GM12878 (cell line): ENCODE measurements around the gene SMIM38. TPM values are rescaled to one million over a fixed set of nuclear protein-coding genes. Genes with fewer than 3 reads are reported as not detected.

Source experiments
- ATAC-seq: fragments of 200-7000 bp; cut with Tn5 transposase; 3 replicates; pipeline ENCODE4 v1.9.1; 2020; ENCODE audit warnings: mild to moderate bottlenecking, moderate library complexity
- BruUV-seq: library from RNA; stranded (reverse); fragments of 400-500 nt; replicated peaks from 2 replicates; lab custom pipeline; 2021; lab: Mats Ljungman, UMichigan
- CTCF ChIA-PET: fragments of 300-600 bp; sonication (Branson Sonifier 250); formaldehyde crosslinking; extraction: SDS; loops from one replicate; lab custom pipeline; 2021; ENCODE audit warnings: inconsistent platforms; lab: Yijun Ruan, JAX
- POLR2A ChIA-PET: fragments of 350-600 bp; formaldehyde crosslinking; extraction: SDS; loops from one replicate; lab custom pipeline; 2021; ENCODE audit warnings: inconsistent platforms; lab: Charles Lee
- RAD21 ChIA-PET: fragments of 300-600 bp; sonication (Branson Sonifier 250); formaldehyde crosslinking; loops from one replicate; lab custom pipeline; 2023; ENCODE audit warnings: antibody characterized with exemption; ENCODE audit not compliant: unreplicated experiment; lab: Charles Lee
- SMC1A ChIA-PET: fragments of 300-600 bp; sonication (Branson Sonifier 250); formaldehyde crosslinking; loops from one replicate; lab custom pipeline; 2023; ENCODE audit not compliant: unreplicated experiment, uncharacterized antibody; lab: Charles Lee
- DNase-seq: peaks from one replicate; pipeline ENCODE4 v3.0.0-alpha.2; 2011; ENCODE audit warnings: low read depth, low spot score
- FAIRE-seq: peaks from 3 replicates; lab custom pipeline; 2011; peaks lifted over from hg19 to GRCh38; lab: Jason Lieb, UNC
- H2AFZ ChIP-seq: 2 replicates; pipeline ENCODE4 v1.6.0; 2011; ENCODE audit warnings: low read depth, low read length, control low read depth; ENCODE audit not compliant: control insufficient read depth
- H3K27ac ChIP-seq: 2 replicates; pipeline ENCODE4 v1.5.1; 2011; ENCODE audit warnings: control low read depth; ENCODE audit not compliant: control insufficient read depth, insufficient read depth
- H3K27me3 ChIP-seq, 2 experiments: replicated peaks in 1 of 2; 2 replicates each; pipeline versions ENCODE4 v1.6.0 to v1.6.1; 2011; ENCODE audit warnings: low read length in 1 of 2; ENCODE audit not compliant: control insufficient read depth in 2 of 2, insufficient read depth in 2 of 2
- H3K36me3 ChIP-seq, 2 experiments: 2 replicates each; pipeline ENCODE4 v1.5.1; 2011; ENCODE audit warnings: low read length in 1 of 2; ENCODE audit not compliant: control insufficient read depth in 2 of 2, insufficient read depth in 2 of 2
- H3K4me1 ChIP-seq: 2 replicates; pipeline ENCODE4 v1.6.1; 2011; ENCODE audit warnings: mild to moderate bottlenecking, low read length, moderate library complexity, mixed read lengths; ENCODE audit not compliant: control insufficient read depth, insufficient read depth
- H3K4me2 ChIP-seq: 2 replicates; pipeline ENCODE4 v1.6.0; 2011; ENCODE audit warnings: control low read depth; ENCODE audit not compliant: control insufficient read depth, insufficient read depth
- H3K4me3 ChIP-seq: fragments of 200-600 bp; sonication (generic); 2 replicates; pipeline ENCODE4 v1.5.1; 2016
- H3K79me2 ChIP-seq: 2 replicates; pipeline ENCODE4 v1.6.0; 2011; ENCODE audit warnings: low read length; ENCODE audit not compliant: control insufficient read depth, insufficient read depth
- H3K9ac ChIP-seq: 2 replicates; pipeline ENCODE4 v1.8.0; 2011; ENCODE audit warnings: low read length, control low read depth, mixed read lengths; ENCODE audit not compliant: control insufficient read depth, insufficient read depth
- H3K9me3 ChIP-seq: replicated peaks from 3 replicates; pipeline ENCODE4 v1.5.1; 2011; ENCODE audit warnings: mild to moderate bottlenecking, low read length; ENCODE audit not compliant: control insufficient read depth, insufficient read depth
- H4K20me1 ChIP-seq: 2 replicates; pipeline ENCODE4 v1.6.0; 2011; ENCODE audit not compliant: control insufficient read depth, insufficient read depth
- CREB1 ChIP-seq: IDR thresholded peaks from 2 replicates; pipeline ENCODE4 v1.6.1; 2012; ENCODE audit warnings: low read depth, mild to moderate bottlenecking, inconsistent platforms
- CUX1 ChIP-seq: IDR thresholded peaks from 2 replicates; pipeline ENCODE4 v1.6.1; 2012; ENCODE audit warnings: improper control_type of control experiment, low read depth, low read length; ENCODE audit not compliant: insufficient replicate concordance
- DPF2 ChIP-seq: fragments of 450-650 bp; IDR thresholded peaks from 2 replicates; pipeline ENCODE4 v1.6.1; 2017; ENCODE audit warnings: mild to moderate bottlenecking
- HDGF ChIP-seq: fragments of 450-650 bp; IDR thresholded peaks from 2 replicates; pipeline ENCODE4 v1.6.1; 2016; ENCODE audit warnings: antibody characterized with exemption
- JUNB ChIP-seq: IDR thresholded peaks from 2 replicates; pipeline ENCODE4 v1.6.1; 2016; ENCODE audit warnings: antibody characterized with exemption, mild to moderate bottlenecking
- JUND ChIP-seq: IDR thresholded peaks from 2 replicates; pipeline ENCODE4 v1.6.1; 2012; ENCODE audit warnings: low read depth, mild to moderate bottlenecking, low read length, improper control_type of control experiment, moderate library complexity
- PAX5 ChIP-seq: IDR thresholded peaks from 2 replicates; pipeline ENCODE4 v1.6.1; 2011; ENCODE audit warnings: low read depth, low read length, borderline replicate concordance
- SREBF2 ChIP-seq: IDR thresholded peaks from 2 replicates; pipeline ENCODE4 v1.6.1; 2012; ENCODE audit warnings: mild to moderate bottlenecking, low read length
- ZNF274 ChIP-seq: IDR thresholded peaks from one replicate; pipeline ENCODE4 v1.8.0; 2011; ENCODE audit not compliant: insufficient read length, insufficient read depth
- WGBS: methylation state at CpG from one replicate; pipeline ENCODE4 v1.1.6; 2016; ENCODE audit warnings: low lambda C conversion rate; ENCODE audit not compliant: insufficient replicate concordance, insufficient coverage; ENCODE audit errors: missing lambda C conversion rate; 5-methylcytosine and 5-hydroxymethylcytosine counted together
- in situ Hi-C: fragments of 300-500 bp; cut with MboI; formaldehyde crosslinking; loops from 9 replicates; pipeline ENCODE4 v1.14.3; 2018; ENCODE audit warnings: mixed read lengths
- intact Hi-C: fragments of 100-400 bp; cut with micrococcal nuclease; formaldehyde crosslinking; loops from one replicate; pipeline ENCODE4 v1.14.2; 2022; ENCODE audit not compliant: unreplicated experiment
- polyA plus RNA-seq, 11 experiments: library from polyadenylated mRNA; depleted of rRNA in 4 of 11; unstranded in 6 of 11; stranded (reverse) in 5 of 11; fragments of >200 nt; fragmentation: Nextera tagmentation in 4 of 11; fragmentation: Illumina TruSeq in 1 of 11; extraction: Ambion mirVana in 4 of 11; extraction: Trizol in 1 of 11; gene quantifications; 1 replicate in 1 of 11; 2 replicates in 10 of 11; pipeline versions ENCODE4 v1.2.1 to v1.2.3, GENCODE V29; 2011 to 2016; ENCODE audit warnings: inconsistent platforms in 2 of 11, missing spikeins in 2 of 11, low read depth in 1 of 11
- total RNA-seq, 4 experiments: library from RNA; depleted of rRNA in 3 of 4; stranded (reverse); fragments of >200 nt in 3 of 4; fragmentation: Illumina TruSeq in 1 of 4; extraction: Trizol in 1 of 4; gene quantifications; 2 replicates each; pipeline versions ENCODE4 v1.2.1 to v1.2.3, GENCODE V29; 2013 to 2021
- TF ChIP-seq, protein P1 (sequence below): fragments of 450-650 bp; IDR thresholded peaks from 2 replicates; pipeline ENCODE4 v1.6.1; 2017; ENCODE audit warnings: mild to moderate bottlenecking, moderate library complexity
- TF ChIP-seq, protein P2 (sequence below): IDR thresholded peaks from 2 replicates; pipeline ENCODE4 v1.6.1; 2012; ENCODE audit warnings: low read depth, low read length, improper control_type of control experiment

SMIM38 gene
- total and polyA plus RNA-seq, 10 of the 15 experiments (the other 5 are each of a cell fraction or from before 2014, with no cell fraction given) = 0.15 to 5.0 (median 2.1) TPM; not detected in 1

- peaks cover 6% of the 10 kb centered on the region for H3K9me3 ChIP-seq
- RAD21 ChIA-PET = interaction anchor here (1.1 to 3.0 kb wide), 5 partner anchors 10 to 131 kb away, joined by 3 to 27 read pairs (median 6); partner anchors contain the start of gene SMIM38
- peak overlapping the region; percentile 92 for H3K4me2 ChIP-seq
- peak overlapping the region; percentile 83 for H3K27ac ChIP-seq
- intact Hi-C loops = loop anchor here (2.0 to 5.0 kb wide), 2 partner anchors 59 to 130 kb away; no protein-coding TSS in a partner anchor
- H3K79me2 ChIP-seq = no peaks in the 10 kb centered on the region
- H2AFZ ChIP-seq = peak overlapping the region; percentile 66
- H3K9ac ChIP-seq = peak overlapping the region; percentile 71
- no peaks in the 10 kb centered on the region for H4K20me1 ChIP-seq
- peak; percentile 95 for ATAC-seq
- in situ Hi-C loops = no loop called here
- 8% methylated on average over 21 of the region's 21 CpGs for WGBS
- no TSS peak for BruUV-seq
- H3K27me3 ChIP-seq = no peaks in the 10 kb centered on the region
- DNase-seq = peak; percentile 75
- POLR2A ChIA-PET = interaction anchor here (1.0 to 3.3 kb wide), 5 partner anchors 10 to 132 kb away, joined by 3 to 32 read pairs (median 4); partner anchors contain the start of gene SMIM38
- CTCF ChIA-PET = interaction anchor here (0.6 to 2.9 kb wide), 3 partner anchors 11 to 131 kb away, joined by 3 to 11 read pairs (median 3); partner anchors contain the start of gene SMIM38
- H3K4me1 ChIP-seq = peaks cover 21% of the 10 kb centered on the region
- FAIRE-seq = peak; percentile 92
- SMC1A ChIA-PET = interaction anchor here (0.7 to 3.3 kb wide), 10 partner anchors 9 to 504 kb away, joined by 3 to 35 read pairs (median 6); partner anchors contain the start of gene SMIM38
- H3K36me3 ChIP-seq = no peaks in the 10 kb centered on the region
- peak overlapping the region; percentile 49; the same call in 1 of the 2 replicates for H3K4me3 ChIP-seq
- TF ChIP-seq, protein P1, sequence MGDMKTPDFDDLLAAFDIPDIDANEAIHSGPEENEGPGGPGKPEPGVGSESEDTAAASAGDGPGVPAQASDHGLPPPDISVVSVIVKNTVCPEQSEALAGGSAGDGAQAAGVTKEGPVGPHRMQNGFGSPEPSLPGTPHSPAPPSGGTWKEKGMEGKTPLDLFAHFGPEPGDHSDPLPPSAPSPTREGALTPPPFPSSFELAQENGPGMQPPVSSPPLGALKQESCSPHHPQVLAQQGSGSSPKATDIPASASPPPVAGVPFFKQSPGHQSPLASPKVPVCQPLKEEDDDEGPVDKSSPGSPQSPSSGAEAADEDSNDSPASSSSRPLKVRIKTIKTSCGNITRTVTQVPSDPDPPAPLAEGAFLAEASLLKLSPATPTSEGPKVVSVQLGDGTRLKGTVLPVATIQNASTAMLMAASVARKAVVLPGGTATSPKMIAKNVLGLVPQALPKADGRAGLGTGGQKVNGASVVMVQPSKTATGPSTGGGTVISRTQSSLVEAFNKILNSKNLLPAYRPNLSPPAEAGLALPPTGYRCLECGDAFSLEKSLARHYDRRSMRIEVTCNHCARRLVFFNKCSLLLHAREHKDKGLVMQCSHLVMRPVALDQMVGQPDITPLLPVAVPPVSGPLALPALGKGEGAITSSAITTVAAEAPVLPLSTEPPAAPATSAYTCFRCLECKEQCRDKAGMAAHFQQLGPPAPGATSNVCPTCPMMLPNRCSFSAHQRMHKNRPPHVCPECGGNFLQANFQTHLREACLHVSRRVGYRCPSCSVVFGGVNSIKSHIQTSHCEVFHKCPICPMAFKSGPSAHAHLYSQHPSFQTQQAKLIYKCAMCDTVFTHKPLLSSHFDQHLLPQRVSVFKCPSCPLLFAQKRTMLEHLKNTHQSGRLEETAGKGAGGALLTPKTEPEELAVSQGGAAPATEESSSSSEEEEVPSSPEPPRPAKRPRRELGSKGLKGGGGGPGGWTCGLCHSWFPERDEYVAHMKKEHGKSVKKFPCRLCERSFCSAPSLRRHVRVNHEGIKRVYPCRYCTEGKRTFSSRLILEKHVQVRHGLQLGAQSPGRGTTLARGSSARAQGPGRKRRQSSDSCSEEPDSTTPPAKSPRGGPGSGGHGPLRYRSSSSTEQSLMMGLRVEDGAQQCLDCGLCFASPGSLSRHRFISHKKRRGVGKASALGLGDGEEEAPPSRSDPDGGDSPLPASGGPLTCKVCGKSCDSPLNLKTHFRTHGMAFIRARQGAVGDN = 0 out of 2 replicates have a peak, but pooled peaks have one; percentile 11
- TF ChIP-seq HDGF (peak; percentile 81), JUND (peak; percentile 90), PAX5 (0 out of 2 replicates have a peak, but pooled peaks have one; percentile 33), ZNF274 (no peak), JUNB (peak; percentile 92), CUX1 (peak; percentile 12), SREBF2 (no peak), CREB1 (0 out of 2 replicates have a peak, but pooled peaks have one; percentile 52), DPF2 (peak; percentile 89)
- TF ChIP-seq, protein P2, sequence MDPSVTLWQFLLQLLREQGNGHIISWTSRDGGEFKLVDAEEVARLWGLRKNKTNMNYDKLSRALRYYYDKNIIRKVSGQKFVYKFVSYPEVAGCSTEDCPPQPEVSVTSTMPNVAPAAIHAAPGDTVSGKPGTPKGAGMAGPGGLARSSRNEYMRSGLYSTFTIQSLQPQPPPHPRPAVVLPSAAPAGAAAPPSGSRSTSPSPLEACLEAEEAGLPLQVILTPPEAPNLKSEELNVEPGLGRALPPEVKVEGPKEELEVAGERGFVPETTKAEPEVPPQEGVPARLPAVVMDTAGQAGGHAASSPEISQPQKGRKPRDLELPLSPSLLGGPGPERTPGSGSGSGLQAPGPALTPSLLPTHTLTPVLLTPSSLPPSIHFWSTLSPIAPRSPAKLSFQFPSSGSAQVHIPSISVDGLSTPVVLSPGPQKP = peak; percentile 26; the same call in 1 of the 2 replicates
Measured at GRCh38 chr11:69166218-69167115, 10.7 kb downstream of the SMIM38 start.
